HG03139 (cell line): Measurements from ENCODE around the gene TMEM61.
A peak's percentile ranks its signal among the peaks of the same experiment; 100 is the strongest.

Source experiments
- ATAC-seq: cut with Tn5 transposase; IDR thresholded peaks from one replicate; pipeline ENCODE4 v1.9.1; 2021; ENCODE audit not compliant: unreplicated experiment

The TMEM61 gene

DNA sequence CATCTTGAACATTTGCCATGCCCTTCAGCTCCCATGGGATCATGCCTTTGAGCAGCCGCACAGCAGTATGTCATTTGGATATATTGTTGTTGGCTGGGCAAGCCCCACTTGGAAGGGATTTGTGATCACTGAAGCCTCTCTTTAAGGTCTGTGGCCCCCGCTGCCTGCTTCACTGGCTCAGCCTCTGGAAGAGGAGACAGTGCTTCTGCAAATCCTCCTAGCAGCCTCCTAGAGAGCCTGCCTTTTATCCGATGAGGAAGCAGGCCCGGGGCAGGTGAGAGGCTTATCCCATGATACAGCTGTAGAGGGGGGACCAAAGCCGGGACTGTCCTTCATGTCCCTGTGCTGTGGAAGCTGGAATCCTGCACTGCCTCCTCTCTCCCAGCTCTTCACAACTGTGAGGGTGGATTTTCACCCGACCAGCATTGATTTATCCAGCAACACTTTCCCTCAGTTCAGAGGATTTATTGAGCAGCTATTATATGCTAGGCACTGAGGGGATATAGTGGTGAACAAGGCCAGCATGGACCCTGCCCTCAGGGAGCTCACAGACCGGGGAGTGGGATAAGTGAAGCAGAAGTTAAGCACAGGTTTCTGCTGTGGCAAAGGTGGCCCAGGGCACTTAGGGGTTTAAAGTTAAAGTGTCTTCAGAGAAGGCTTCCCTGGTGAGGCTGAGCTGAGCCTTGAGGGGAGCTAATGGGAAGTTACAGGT is 3.9 kb downstream of the TMEM61 start:
- ATAC-seq = no peak

DNA sequence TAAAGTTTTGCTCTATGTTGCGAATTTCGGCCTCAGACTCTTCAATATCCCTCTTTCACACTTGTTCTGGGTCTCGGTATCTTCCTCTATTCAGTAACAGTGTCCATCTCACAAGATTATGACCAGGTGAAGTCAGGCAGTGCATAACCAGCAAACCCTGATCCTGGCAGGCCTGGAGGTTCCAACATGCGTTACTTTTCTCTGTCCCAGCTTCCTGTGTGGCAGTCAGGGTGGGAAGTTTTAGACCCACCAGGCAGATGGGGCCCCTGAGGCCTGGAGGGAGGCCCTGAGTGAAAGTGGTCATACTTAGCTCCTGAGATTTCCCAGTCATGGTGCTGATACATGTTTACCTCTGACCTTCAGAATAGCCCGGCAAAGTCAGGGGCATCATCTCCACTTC is 5.1 kb downstream of the TMEM61 start:
- ATAC-seq = no peak

DNA sequence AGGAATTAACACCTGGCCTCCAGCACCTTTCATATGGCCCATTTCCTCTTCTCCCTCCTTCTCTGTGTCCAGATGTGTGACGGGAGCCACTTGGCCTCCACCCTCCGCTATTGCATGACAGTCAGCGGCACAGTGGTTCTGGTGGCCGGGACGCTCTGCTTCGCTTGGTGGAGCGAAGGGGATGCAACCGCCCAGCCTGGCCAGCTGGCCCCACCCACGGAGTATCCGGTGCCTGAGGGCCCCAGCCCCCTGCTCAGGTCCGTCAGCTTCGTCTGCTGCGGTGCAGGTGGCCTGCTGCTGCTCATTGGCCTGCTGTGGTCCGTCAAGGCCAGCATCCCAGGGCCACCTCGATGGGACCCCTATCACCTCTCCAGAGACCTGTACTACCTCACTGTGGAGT is 5.6 kb downstream of the TMEM61 start:
- no peak for ATAC-seq

DNA sequence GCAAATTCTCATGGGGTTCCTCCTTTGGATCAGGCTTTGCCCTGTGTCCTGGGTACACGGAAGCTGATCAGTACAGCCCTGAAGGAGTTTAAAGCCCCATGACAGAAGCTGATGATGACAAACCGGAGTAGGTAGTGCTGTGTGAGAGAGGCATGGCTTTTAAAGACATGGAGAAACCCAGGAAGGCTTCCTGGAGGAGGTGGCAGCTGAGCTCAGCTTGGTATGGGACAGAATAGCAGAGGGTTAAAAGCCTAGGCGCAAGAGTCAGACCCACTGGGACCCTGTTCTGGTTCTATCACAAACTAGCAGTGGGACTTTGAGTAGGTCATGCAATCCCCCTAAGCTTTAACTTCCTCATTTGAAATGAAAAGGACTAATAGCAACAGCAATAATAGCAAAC is 6.1 kb downstream of the TMEM61 start:
- ATAC-seq = no peak

DNA sequence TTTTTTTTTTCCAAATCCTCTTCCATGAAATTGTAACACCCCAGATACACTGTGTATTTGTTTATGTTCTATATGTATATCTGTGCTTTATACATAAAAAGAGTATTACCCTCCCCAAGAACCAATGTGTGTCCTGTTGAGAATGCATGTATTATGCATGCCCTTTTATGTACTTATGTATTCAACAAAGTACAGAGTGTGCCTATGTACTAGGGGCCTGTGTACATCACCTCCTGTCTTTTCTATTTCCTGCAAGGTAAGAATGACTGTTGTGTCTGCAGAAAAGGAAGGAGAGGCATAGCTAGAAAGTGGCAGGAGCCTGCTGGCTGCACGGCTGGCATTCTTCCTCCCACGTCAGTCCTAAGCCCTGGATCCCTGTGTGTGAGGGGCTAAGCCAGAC is 7.0 kb downstream of the TMEM61 start:
- ATAC-seq = no peak

DNA sequence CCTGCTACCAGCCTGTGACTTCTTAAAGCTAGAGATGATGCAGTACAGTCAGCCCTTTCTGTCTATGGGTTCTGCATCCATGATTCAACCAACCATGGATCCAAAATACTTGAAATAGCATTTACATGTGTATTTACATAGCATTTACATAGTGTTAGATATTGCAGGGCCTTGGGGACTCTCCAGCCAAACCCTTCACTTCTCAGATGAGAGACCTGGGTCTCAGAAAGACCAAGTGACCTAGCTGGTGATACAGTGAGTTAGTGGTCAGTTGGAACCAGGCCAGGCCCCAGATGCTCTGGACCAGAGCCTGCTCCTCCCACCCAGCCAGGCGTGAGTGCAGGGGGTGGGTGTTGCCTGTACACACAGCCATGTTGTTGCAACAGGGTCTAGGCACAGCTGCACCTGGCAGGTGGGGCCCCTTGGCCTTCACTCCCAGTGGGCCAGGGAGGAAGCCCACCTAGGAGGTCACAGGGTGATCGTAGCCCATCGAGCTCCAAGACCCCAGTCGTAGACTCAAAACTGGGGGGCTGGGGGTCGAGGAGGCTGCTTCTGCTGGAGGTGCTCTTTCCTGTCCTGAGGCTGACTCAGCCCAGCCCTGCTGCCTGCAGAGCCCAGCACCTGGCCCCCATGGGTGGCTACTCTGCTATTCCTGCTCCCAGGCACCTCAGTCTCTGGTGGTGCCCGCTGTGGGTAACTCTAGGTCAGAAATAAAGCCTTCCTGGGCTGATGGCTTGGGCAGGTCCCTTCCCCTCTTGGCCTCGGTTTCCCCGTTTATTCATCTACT is 7.7 kb downstream of the TMEM61 start:
- ATAC-seq = no peak

DNA sequence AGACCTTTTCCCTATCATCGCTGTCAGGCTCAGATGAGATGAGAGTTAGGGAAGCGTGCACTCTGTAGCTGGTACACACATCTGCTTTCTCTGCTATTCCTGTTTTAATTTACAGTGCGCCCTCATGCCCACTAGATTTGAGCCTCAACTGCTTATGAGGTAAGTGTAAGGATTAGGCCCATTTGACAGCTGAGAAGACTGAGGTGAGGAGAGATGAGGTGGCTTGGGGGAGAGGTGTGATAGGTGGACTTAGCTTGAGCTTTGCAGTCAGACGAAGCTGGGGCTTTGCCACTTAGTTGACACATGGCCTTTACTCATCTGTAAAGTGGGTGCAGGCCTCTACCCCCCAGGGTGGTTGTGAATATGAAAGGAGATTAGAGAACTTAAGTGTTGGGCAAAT is 8.5 kb downstream of the TMEM61 start:
- no peak for ATAC-seq

DNA sequence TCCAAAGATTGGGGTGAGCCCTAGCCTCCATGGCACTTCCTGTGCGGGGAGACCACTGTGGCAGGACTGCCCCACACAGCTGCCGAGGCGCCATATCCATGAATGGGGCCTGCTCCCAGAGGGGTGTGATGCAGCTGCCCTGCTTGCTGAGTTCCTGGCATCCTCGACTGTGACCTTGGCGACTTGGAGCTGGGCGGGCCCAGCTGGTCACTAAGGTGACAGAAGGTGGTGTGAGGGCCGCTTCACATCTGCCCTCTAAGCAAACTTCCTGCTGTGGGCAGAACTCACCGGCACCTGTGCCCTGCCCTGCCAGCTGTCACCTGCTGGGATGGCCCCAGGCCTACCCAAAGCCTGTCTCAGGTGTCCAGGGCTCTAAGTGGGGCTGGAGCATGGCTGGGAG is 9.0 kb downstream of the TMEM61 start:
- no peak for ATAC-seq

DNA sequence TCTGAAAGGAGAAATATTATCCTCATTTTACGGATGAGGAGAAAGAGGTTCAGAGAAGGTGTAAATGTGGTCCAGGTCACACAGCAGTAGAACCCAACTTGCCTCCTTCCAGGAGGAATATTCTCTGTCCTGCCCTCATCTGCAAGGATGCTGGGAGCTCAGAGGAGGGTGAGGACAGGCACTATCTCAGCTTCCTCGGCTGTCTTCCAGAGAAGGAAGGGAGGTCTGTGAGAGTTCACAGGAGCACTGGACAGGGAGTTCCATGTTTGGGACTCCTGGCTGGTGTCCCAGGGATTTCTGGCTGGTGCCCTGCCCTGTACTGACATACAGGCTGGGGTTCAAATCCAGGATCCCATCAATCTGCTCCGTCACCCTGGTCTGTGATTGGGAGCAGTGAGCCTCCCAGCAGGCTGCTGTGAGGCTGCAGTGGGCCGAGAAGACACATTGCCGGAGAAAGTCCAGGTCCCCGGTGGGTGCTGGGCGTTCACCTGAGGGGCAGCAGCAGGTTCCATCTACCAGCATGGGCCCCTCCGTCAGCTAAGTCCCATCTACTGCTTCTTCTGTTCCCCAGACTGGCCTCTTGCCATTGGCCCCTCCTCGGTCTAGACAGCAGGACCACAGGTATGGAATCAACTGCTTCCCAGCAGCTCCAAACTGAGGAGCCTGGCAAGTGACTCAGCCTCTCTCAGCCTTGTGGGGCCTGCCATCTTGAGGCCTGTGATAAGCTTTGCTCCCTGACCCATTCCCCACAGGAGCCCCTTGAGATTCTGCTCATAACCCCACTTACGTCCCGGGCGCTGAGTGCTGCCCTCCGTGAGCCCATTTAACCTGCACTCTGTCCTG is 9.8 kb downstream of the TMEM61 start:
- no peak for ATAC-seq

DNA sequence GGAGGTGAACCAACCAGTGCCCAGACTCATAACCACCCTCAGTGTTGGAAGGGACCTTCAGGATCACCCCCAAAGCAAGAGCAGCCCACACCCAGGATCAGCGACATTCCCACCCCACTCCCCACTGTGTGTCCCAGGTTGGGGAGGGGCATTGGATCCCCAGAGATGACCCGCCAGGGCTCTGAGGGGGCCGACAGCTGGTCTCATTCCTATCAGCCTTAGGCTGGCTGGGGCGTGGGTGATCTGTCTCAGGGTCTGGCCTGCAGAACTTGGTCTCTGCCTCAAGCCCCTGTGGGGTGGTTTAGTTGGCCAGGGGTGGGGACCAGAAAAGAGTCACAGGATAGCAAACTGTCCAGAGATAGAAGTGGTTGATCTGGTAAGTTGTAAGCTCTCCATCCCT is 10.5 kb downstream of the TMEM61 start:
- no peak for ATAC-seq

DNA sequence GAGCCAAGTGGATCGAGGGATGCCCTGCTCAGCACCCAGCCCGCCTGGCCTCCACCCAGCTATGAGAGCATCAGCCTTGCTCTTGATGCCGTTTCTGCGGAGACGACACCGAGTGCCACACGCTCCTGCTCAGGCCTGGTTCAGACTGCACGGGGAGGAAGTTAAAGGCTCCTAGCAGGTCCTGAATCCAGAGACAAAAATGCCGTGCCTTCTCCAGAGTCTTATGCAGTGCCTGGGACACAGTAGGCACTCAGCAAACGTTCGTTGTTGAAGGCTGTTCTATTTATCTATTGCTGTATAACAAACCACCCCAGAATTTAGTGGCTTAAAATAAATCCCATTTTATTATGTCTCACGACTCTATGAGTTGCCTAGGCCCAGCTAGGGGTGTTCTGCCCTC is 11.5 kb downstream of the TMEM61 start:
- no peak for ATAC-seq

DNA sequence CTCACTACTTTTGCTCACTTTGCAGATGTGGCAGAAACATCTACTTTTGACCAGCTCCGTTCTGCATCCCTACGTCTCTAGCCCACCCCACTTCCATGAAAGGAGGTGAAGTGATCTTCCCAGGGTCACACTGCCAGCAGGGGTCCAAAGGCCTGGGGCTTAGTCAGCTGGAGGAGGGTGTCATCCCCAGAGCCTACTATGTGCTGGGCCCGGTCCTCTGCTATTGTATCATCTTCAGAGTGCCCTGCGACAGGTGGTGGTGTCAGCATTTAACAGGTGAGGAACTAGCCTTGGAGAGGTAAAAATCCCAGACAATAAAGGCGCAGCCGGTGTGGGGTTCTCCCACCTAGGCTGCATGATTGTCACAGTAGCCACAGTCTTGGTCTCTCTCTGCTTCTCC is 12.7 kb downstream of the TMEM61 start:
- ATAC-seq = no peak

DNA sequence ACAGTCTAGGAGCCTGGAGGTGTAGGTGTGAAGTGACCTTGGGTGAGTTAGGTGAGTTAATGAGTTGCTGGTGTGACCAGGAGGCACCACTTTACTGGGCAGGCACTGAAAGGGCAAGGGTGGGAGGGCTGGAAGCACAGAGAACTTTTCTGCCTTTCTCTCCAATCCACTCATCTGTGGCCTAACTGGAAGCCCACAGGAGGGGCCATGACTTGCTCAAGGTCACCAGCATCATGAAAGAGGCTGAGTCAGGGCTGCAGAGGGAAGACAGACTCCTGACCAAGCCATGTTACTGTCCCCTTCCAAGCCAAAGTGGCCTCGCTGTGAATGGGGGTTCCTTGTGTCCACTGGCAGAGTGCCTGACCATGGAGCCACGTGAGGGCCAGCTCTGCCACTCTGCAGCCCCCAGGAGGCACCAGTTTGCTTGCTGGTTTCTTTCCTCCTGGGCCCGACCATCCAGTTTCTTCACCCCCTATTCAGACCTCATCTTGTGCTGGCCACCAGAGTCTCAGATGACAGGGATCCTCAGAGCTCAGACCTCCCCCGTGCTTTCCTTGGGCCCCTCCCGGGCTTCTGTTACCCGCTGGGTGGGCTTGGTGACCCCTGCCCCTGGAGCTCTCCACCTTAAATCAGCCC is 14.0 kb downstream of the TMEM61 start:
- ATAC-seq = no peak

DNA sequence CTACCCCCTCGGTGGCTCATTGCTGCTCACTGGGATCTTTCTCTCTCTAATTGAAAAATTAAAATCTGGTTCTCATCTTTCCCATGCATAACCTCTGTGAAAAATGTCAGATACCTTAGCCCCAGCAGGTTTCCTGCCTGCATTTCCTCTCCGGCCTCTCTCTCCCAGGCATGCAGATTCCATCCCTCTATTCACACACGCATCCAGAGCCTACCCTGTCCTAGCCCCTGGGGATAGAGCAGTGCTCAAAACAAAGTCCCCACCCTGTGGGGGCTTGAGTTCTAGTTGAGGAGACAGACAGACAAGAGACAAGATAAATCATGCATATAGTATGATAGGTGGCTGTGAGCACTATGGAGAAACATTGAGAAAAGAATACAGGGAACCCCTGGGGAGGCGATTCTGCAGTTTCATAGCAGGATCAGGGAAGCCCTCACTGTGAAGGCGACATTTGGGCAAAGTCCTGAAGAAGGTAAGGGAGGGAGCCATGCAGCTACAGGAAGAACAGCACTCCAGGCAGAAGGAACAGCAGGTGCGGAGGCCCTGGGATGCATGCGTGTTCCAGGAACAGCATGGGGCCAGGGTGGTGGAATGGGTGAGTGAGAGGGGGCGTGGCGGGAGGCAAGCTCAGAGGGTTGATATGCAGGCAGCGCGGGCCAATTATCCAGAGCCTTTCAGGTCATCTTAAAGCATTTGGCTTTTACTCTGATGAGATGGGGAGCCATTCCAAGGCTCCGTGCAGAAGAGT is 14.8 kb downstream of the TMEM61 start:
- no peak for ATAC-seq

DNA sequence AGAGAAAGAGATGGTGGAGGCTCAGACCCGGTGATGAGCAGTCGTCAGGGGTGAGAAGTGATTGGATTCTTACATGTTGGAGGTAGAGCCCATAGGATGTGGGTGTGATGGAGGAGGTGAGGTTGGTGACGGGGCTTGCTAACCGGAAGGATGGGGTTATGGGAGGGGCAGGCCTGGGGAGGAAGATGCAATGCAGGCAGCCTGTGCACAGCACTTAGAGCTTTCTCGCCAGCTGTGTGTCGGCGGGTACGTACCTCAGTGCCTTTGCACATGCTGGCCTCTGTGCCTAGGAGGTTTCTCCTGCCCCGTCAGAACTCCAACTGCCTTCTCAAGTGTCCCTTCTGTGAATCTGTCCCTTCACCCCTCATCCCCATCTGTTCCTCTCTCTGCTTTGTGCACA is 15.4 kb downstream of the TMEM61 start:
- no peak for ATAC-seq

DNA sequence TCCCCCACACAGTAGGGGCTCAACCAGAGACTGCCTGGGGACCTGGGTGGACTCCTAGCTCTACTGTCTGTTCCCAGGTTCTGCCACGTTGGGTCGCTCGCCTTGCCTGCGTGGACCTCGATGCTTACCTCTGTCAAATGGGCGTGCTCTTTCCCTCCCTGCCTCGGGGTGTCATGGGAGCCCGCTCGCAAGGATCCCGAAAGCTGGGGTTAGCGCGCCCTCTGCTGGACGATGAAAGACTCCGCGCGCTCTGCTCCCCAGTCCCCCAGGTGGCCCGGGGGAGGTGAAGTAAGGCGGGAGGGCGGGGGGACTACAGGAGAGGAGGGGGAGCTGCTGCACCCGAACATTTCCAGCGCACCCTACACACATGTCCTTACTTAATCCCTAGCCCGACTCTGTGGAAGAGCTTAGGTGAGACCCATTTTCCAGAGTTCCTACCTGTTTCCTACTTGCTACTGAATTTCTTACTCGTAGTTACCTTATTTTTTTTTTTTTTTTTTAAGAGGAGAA is 16.0 kb downstream of the TMEM61 start:
- peak; percentile 77 for ATAC-seq

DNA sequence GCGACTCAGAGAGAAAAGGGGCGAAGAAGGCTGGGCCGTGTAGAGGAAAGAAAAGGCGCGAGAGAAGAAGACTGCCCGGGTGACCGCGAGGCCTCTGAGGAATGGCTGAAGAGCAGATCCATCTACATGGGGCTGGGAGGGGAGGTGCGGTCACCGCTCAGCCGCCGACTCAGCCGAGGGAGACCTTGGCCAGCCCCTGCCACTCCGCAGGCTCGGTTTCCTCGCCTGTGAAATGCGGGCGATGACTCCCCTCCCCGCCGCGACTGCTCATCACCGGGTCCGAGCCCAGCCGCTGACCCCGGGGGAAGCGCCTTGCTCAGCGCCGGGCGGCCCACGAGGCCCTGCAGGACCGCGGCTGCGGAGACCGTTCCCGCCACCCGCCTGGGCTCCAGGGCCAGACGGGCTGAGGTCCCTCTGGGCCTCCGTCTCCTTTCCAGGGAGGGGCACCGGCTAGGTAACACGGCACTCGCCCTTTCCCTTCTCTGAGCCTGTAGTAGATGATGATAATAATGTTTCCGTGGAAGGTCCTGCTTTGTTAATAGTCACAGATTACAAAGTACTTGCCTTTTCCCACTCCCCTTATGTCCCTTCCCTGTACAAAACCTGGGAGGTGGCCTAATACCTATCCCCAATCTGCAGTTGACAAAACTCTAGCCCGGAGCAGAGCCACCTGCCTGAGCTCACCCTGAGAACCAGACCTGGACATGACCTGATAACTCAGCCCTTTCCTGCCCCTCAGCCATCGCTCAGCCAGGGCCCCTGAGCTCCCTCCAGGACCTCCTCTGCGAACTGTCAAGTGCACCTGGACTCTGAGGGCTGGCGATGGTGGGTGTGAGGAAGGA is 16.7 kb downstream of the TMEM61 start:
- no peak for ATAC-seq

DNA sequence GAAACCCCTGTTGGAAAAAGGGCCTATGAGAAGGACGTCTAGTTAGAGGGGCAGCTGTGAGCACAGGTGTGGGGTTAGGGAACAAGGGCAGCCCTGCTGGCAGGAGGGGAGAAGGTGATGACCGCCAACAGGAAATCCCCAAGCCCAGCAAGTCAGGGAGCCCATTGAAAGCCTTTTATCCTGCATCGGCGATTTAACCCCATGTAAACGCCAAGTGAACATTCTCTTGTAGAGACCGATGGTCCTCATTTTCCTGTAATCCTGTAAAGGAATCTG is 17.2 kb downstream of the TMEM61 start:
- ATAC-seq = no peak

DNA sequence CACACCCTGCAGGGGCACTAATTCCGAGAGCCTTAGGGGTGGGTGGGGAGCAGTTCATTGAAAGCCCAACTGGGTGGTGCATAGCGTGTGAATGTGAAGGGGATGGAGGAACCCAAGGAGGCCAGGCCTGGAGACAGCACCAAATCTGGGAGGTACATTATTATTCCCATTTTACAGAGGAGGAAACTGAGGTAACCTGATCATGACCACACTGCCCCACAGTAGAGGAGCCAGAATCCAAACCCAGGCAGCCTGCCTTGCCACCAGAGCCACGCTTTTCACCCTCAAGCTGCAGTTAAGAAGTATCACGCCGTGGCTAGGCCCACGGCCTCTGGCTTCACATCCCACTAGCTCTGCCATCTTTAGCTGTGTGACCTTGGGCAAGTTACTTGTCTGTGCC is 17.7 kb downstream of the TMEM61 start:
- ATAC-seq = no peak

DNA sequence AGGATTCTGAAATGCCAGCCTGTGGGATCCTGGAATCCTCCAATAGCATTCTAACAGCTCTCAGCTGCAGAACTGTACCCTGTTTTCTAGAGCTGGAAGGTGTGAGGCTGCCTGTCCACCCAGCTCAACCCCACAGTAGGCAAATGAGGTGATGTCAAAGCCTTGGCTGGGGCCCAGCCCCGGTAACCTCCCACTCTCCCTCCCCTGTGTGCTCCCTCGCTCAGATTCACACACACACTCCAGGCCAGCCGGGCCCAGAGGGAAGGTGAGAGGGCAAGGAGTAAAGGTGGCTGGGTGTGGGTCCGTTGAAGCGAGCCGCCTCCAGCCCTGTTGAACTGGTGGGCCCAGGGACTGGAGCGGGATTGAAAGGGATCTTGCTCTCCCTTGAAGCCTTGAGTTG is 18.2 kb downstream of the TMEM61 start, which contains the start of gene BSND:
BSND (plus strand) TSS at position 257 of the 400 bp plus-strand sequence. CDS start 254 bp downstream, outside the sequence.
- ATAC-seq = no peak
